ENCODE results near the gene PEX11B. TPM values are rescaled to one million over a fixed set of nuclear protein-coding genes. Genes with fewer than 3 reads are reported as not detected.

PEX11B gene
- polyA plus RNA-seq, 4 donors: 30.6 to 41.2 (median 33.5) TPM

DNA sequence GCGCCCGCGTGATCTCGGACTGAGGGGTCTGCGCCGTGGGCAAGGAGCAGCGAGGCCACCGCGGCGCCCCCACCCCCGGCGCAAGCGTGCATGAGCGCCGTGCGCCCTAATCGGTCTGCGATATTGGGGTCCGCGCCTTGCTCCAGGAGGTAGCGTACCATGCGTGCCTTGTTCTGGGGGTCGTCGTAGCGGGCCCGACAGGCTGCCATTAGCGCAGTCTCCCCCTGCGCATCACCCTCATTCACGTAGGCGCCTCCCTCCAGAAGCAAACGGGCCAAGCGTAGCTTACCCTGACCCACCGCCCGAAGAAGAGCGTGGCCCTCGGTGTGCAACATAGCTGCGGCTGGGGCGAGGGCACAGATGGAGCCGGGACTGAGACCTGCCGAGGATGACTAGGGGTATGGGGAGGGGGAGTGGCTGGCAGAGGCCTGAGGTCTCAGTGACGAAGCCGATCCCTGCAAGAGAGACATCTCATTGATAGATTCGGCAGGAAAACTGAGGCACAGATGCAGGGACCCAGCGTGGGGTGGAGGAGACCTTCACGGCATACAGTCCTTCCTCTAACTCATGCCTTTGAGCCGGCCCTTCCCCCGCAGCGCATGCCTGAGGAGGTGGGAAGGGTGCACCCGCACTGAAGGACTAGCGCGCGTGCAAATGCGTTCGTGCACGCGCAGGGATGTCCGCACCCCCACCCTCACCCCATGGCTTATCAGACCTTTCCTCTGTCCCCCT is 43.1 kb upstream of the PEX11B start:
- Histone ChIP-seq H3K4me1 (ENCODE audit: control insufficient read depth in 3 of 3, insufficient read depth in 2 of 3, low read depth in 1 of 3, low read length in 2 of 3) (peaks cover 2 to 43% (median 7%) of the 10 kb centered on the region in 3 donors), H3K9me3 (ENCODE audit: control insufficient read depth in 2 of 2, insufficient read depth in 1 of 2, low read depth in 1 of 2, low read length in 1 of 2) (no peaks in the 10 kb centered on the region), H3K27ac (ENCODE audit: low read depth in 1 of 3, low read length in 2 of 3) (peak overlapping the region in 1 of 3 donors; percentile 83), H3K36me3 (ENCODE audit: control insufficient read depth in 3 of 3, insufficient read depth in 2 of 3, low read depth in 1 of 3, low read length in 3 of 3) (no peaks in the 10 kb centered on the region), H3K27me3 (ENCODE audit: control insufficient read depth in 3 of 3, insufficient read depth in 3 of 3, low read length in 3 of 3) (peaks cover 0 to 58% (median 0%) of the 10 kb centered on the region in 3 donors), H3K4me3 (ENCODE audit: low read depth in 1 of 3, low read length in 3 of 3) (peak overlapping the region; percentile 38 to 65 (median 44))
- FAIRE-seq: no peak
- peak in 1 of 2 donors; percentile 38 for DNase-seq
- WGBS, 3 donors: 1% methylated on average over 48 to 57 of the region's 57 CpGs

DNA sequence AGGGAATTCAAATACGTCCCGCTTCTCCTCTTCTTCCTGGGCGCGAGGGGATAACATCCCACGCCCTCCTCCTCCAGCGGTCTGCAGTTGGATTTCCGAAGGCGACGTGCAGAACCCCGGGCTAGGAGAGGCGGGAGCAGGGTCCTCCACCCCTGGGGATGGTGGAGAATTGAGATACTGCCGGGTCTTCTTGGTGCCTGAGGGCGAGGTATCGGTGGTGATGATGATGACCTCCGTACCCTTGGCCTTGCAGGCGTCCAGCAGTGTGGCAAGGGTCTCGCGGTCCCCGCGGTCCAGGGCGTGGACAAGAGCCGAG is 42.5 kb upstream of the PEX11B start:
- Histone ChIP-seq H3K9me3 (ENCODE audit: control insufficient read depth in 2 of 2, insufficient read depth in 1 of 2, low read depth in 1 of 2, low read length in 1 of 2) (no peaks in the 10 kb centered on the region), H3K27ac (ENCODE audit: low read depth in 1 of 3, low read length in 2 of 3) (peak overlapping the region in 2 of 3 donors; percentile 70 to 83), H3K4me1 (ENCODE audit: control insufficient read depth in 3 of 3, insufficient read depth in 2 of 3, low read depth in 1 of 3, low read length in 2 of 3) (peaks cover 2 to 43% (median 7%) of the 10 kb centered on the region in 3 donors), H3K36me3 (ENCODE audit: control insufficient read depth in 3 of 3, insufficient read depth in 2 of 3, low read depth in 1 of 3, low read length in 3 of 3) (no peaks in the 10 kb centered on the region), H3K27me3 (ENCODE audit: control insufficient read depth in 3 of 3, insufficient read depth in 3 of 3, low read length in 3 of 3) (peaks cover 0 to 58% (median 0%) of the 10 kb centered on the region in 3 donors), H3K4me3 (ENCODE audit: low read depth in 1 of 3, low read length in 3 of 3) (peak overlapping the region; percentile 38 to 65 (median 44))
- 0 to 2% (median 1%) methylated on average over 14 to 22 of the region's 22 CpGs for WGBS, 3 donors
- no peak for FAIRE-seq
- DNase-seq: no peak

DNA sequence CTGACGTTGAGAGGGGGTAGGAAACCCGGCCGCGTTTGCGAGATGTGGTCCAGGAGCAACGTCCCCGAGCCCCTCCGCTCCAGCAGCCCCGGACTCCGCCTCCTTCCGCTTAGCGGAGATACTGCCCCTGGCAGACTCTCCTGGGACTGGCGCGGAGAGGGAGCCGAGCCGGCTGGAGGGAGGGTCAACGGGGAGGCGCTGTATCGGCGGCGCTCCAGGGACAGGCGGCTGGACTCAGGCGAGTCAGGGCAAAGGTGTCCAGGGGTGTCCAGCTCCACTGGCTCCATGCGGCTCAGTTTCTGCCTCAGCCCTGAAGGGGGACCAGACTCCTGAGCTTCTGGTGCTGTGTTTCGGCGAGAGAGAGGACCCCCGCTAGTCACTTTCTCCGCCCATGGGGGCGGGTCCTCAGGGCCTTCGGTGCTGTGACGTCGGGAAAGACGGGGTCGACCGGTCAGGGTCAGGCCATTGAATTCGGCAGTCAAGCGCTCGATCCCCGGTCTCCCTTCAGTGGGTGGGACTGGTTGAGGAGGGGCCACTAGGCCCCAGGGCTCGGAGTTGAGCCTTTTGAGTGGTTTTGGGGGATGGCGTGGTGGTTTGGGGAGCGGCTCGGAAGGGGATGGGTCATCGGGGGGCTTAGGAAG is 42.1 kb upstream of the PEX11B start:
- H3K9me3 ChIP-seq (ENCODE audit: control insufficient read depth in 2 of 2, insufficient read depth in 1 of 2, low read depth in 1 of 2, low read length in 1 of 2): no peaks in the 10 kb centered on the region
- H3K4me1 ChIP-seq (ENCODE audit: control insufficient read depth in 3 of 3, insufficient read depth in 2 of 3, low read depth in 1 of 3, low read length in 2 of 3): peaks cover 2 to 43% (median 10%) of the 10 kb centered on the region in 3 donors
- peak overlapping the region; percentile 38 to 65 (median 44) for H3K4me3 ChIP-seq (ENCODE audit: low read depth in 1 of 3, low read length in 3 of 3)
- 0 to 2% (median 0%) methylated on average over 39 to 44 of the region's 44 CpGs for WGBS, 3 donors
- H3K27me3 ChIP-seq (ENCODE audit: control insufficient read depth in 3 of 3, insufficient read depth in 3 of 3, low read length in 3 of 3): peaks cover 0 to 61% (median 0%) of the 10 kb centered on the region in 3 donors
- H3K36me3 ChIP-seq (ENCODE audit: control insufficient read depth in 3 of 3, insufficient read depth in 2 of 3, low read depth in 1 of 3, low read length in 3 of 3): no peaks in the 10 kb centered on the region
- DNase-seq (peak; percentile 46 to 76), FAIRE-seq (no peak)
- peak overlapping the region in 2 of 3 donors; percentile 70 to 83 for H3K27ac ChIP-seq (ENCODE audit: low read depth in 1 of 3, low read length in 2 of 3)

DNA sequence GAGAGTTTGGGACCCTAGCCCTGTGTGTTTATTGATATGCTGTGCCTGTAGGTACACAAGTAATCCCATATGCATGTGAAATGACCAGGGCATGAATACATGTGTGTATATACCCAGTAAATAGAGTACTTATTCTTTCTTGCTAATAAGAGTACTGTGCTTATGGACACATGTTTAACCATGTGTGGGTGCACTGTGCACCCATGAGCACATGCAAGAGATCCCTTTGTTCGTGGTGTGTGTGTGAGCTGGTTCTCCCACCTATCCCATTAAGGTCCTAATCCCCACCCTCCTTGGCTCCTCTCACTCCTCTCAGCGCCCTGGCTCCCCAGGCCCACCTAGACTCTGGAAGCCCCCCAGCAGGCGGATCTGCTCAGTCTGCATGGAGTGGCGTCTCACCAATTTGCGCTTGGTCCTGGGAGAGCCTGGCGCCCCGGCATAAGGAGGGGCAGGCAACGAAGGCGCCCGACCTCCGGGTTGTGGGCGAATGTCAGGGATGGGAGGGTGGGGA is 41.5 kb upstream of the PEX11B start:
- H3K4me3 ChIP-seq (ENCODE audit: low read depth in 1 of 3, low read length in 3 of 3): peak overlapping the region in 2 of 3 donors; percentile 44 to 65
- H3K9me3 ChIP-seq (ENCODE audit: control insufficient read depth in 2 of 2, insufficient read depth in 1 of 2, low read depth in 1 of 2, low read length in 1 of 2): no peaks in the 10 kb centered on the region
- H3K27me3 ChIP-seq (ENCODE audit: control insufficient read depth in 3 of 3, insufficient read depth in 3 of 3, low read length in 3 of 3): peaks cover 0 to 62% (median 0%) of the 10 kb centered on the region in 3 donors
- H3K36me3 ChIP-seq (ENCODE audit: control insufficient read depth in 3 of 3, insufficient read depth in 2 of 3, low read depth in 1 of 3, low read length in 3 of 3): no peaks in the 10 kb centered on the region
- peaks cover 2 to 43% (median 14%) of the 10 kb centered on the region in 3 donors for H3K4me1 ChIP-seq (ENCODE audit: control insufficient read depth in 3 of 3, insufficient read depth in 2 of 3, low read depth in 1 of 3, low read length in 2 of 3)
- peak in 1 of 2 donors; percentile 20 for DNase-seq
- peak overlapping the region in 2 of 3 donors; percentile 70 to 83 for H3K27ac ChIP-seq (ENCODE audit: low read depth in 1 of 3, low read length in 2 of 3)
- 3 to 16% (median 11%) methylated on average over 12 of the region's 12 CpGs for WGBS, 3 donors
- no peak for FAIRE-seq

DNA sequence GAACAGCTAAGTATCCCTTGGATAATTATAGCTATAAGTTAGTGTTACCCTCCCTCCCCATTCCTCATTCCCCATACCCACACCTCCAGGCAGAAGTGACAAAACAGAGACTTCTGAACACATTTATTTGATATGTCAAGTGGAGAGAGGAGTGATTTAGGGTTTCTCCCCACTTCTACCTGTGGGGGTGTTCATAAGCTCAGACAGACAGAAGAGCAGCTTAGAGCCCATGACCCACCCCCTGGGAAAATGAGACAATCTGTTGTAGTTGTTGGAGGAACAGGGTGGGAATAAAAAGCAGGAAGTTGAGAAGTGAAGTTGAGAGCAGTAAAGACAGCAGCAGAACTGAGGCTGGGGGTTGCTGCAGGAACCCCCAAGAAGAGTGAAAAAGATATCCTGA is 40.8 kb upstream of the PEX11B start:
- Histone ChIP-seq H3K9me3 (ENCODE audit: control insufficient read depth in 2 of 2, insufficient read depth in 1 of 2, low read depth in 1 of 2, low read length in 1 of 2) (no peaks in the 10 kb centered on the region), H3K36me3 (ENCODE audit: control insufficient read depth in 3 of 3, insufficient read depth in 2 of 3, low read depth in 1 of 3, low read length in 3 of 3) (no peaks in the 10 kb centered on the region), H3K4me3 (ENCODE audit: low read depth in 1 of 3, low read length in 3 of 3) (no peak overlapping the region), H3K27me3 (ENCODE audit: control insufficient read depth in 3 of 3, insufficient read depth in 3 of 3, low read length in 3 of 3) (peaks cover 0 to 62% (median 0%) of the 10 kb centered on the region in 3 donors), H3K4me1 (ENCODE audit: control insufficient read depth in 3 of 3, insufficient read depth in 2 of 3, low read depth in 1 of 3, low read length in 2 of 3) (peaks cover 2 to 43% (median 20%) of the 10 kb centered on the region in 3 donors), H3K27ac (ENCODE audit: low read depth in 1 of 3, low read length in 2 of 3) (peak overlapping the region in 1 of 3 donors; percentile 33)
- FAIRE-seq (no peak), DNase-seq (no peak)

DNA sequence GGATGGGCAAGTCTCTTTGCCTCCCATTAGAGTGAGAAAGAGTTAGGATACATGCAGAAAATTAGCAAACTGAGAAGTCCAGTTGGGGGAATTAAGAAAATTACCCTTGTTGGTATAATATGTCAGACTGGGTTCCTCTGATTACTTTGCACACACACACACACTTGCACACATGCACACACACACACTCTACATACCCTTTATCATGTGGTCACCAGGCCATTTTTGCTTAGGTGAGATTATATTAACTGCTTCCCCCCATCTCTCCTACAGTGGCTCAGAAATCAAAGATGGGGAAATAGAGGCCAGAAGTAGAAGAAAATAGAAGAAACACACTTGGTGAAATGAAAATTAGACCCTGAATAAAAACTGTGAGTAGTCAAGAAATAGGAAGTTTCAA is 40.2 kb upstream of the PEX11B start:
- Histone ChIP-seq H3K9me3 (ENCODE audit: control insufficient read depth in 2 of 2, insufficient read depth in 1 of 2, low read depth in 1 of 2, low read length in 1 of 2) (no peaks in the 10 kb centered on the region), H3K27me3 (ENCODE audit: control insufficient read depth in 3 of 3, insufficient read depth in 3 of 3, low read length in 3 of 3) (peaks cover 0 to 61% (median 0%) of the 10 kb centered on the region in 3 donors), H3K4me3 (ENCODE audit: low read depth in 1 of 3, low read length in 3 of 3) (no peak overlapping the region), H3K36me3 (ENCODE audit: control insufficient read depth in 3 of 3, insufficient read depth in 2 of 3, low read depth in 1 of 3, low read length in 3 of 3) (no peaks in the 10 kb centered on the region), H3K4me1 (ENCODE audit: control insufficient read depth in 3 of 3, insufficient read depth in 2 of 3, low read depth in 1 of 3, low read length in 2 of 3) (peaks cover 2 to 38% (median 18%) of the 10 kb centered on the region in 3 donors), H3K27ac (ENCODE audit: low read depth in 1 of 3, low read length in 2 of 3) (no peak overlapping the region)
- DNase-seq (no peak), FAIRE-seq (no peak)

DNA sequence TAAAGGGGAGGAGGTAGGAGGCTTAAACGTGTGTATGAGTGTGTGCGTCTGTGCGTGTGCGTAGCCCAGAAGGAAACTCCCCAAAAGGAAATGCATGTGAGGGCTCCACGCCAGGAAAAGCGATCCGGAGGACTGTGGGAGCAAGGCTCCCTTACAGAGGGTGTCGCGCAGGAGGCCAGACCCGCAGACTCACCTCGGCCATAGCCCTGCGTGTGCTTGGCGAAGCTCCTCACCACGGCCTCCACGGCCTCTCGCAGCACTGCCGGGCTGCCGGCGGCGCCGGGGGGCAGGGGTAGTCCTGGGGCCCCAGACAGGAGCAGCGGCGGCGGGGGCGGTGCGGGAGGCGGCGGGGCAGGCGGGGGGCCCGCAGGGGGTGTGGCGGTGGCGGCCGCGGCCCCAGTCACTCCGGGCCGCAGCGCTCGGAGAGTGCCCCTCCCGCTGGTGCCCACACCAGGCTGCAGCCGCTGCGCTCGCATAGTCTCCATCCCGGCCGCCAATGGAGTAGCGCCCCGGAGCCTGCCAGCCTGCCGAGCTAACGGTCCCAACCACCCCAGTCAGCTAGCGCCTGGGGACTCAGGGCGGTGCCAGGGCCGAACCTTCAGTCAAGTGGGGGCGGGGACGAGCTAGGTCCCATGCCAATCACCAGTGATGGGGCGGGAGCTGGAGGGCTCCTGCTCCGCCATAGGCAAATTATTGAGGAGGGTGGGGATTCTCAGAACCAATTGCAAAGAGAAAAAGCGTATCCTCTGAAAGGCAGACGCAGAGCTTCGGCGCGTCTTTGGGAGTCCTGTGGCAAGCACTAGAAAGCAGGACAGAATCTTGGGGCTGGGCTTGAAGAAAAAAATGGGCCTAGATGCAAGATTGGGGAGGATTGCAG is 39.2 kb upstream of the PEX11B start, which contains the start of gene LIX1L:
TSS of gene LIX1L (minus strand) at position 575 of the 877 bp plus-strand sequence. CDS start at position 485, 90 bp downstream.
- Histone ChIP-seq H3K4me3 (ENCODE audit: low read depth in 1 of 3, low read length in 3 of 3) (peak within 1 kb of the TSS; percentile 56 to 67 (median 60)), H3K27me3 (ENCODE audit: control insufficient read depth in 3 of 3, insufficient read depth in 3 of 3, low read length in 3 of 3) (peaks cover 0 to 51% (median 0%) of the 10 kb centered on the region in 3 donors), H3K4me1 (ENCODE audit: control insufficient read depth in 3 of 3, insufficient read depth in 2 of 3, low read depth in 1 of 3, low read length in 2 of 3) (peaks cover 0 to 28% (median 13%) of the 10 kb centered on the region in 3 donors), H3K27ac (ENCODE audit: low read depth in 1 of 3, low read length in 2 of 3) (peak within 1 kb of the TSS in 2 of 3 donors; percentile 84 to 92), H3K9me3 (ENCODE audit: control insufficient read depth in 2 of 2, insufficient read depth in 1 of 2, low read depth in 1 of 2, low read length in 1 of 2) (no peaks in the 10 kb centered on the region), H3K36me3 (ENCODE audit: control insufficient read depth in 3 of 3, insufficient read depth in 2 of 3, low read depth in 1 of 3, low read length in 3 of 3) (no peaks in the 10 kb centered on the region)
- 0 to 1% (median 1%) methylated on average over 49 to 60 of the region's 60 CpGs for WGBS, 3 donors
- DNase-seq (peak; percentile 95 to 97), FAIRE-seq (no peak)

All from small intestine (tissue), 7 donors.